ENCODE measurements around the gene CPNE5.

The CPNE5 gene

GRCh38 chr6:36754582-36755434 lies 84.4 kb downstream of the CPNE5 start:
- no peak for TF ChIP-seq CTCF (IDR thresholded peaks at IDR 0.05; ENCODE audit: extremely low read depth, missing control alignments)
- DNase-seq (ENCODE audit: low spot score) = no peak

- no peak for TF ChIP-seq CTCF (IDR thresholded peaks at IDR 0.05; ENCODE audit: extremely low read depth, missing control alignments)
- DNase-seq (ENCODE audit: low spot score) = no peak
Measured at GRCh38 chr6:36753671-36754405, 85.4 kb downstream of the CPNE5 start.

- no peak for DNase-seq (ENCODE audit: low spot score)
- no peak for TF ChIP-seq CTCF (IDR thresholded peaks at IDR 0.05; ENCODE audit: extremely low read depth, missing control alignments)
Measured at GRCh38 chr6:36752886-36753506, 86.2 kb downstream of the CPNE5 start.

- no peak for DNase-seq (ENCODE audit: low spot score)
Measured at GRCh38 chr6:36752187-36752885, 86.9 kb downstream of the CPNE5 start.

GRCh38 chr6:36751833-36752186 lies 87.4 kb downstream of the CPNE5 start:
- DNase-seq (ENCODE audit: low spot score) = no peak
- TF ChIP-seq CTCF (IDR thresholded peaks at IDR 0.05; ENCODE audit: extremely low read depth, missing control alignments) = no peak

More at GRCh38 chr6:36752187-36752885, 86.9 kb downstream of the CPNE5 start:
- no peak for TF ChIP-seq CTCF (IDR thresholded peaks at IDR 0.05; ENCODE audit: extremely low read depth, missing control alignments)

- no peak for TF ChIP-seq CTCF (IDR thresholded peaks at IDR 0.05; ENCODE audit: extremely low read depth, missing control alignments)
Measured at GRCh38 chr6:36751091-36751490, 88.2 kb downstream of the CPNE5 start.

More at GRCh38 chr6:36751091-36751490, 88.2 kb downstream of the CPNE5 start:
- no peak for DNase-seq (ENCODE audit: low spot score)

All from GM20000 (cell line).